ENCODE measurements around the gene PDE9A. TPM values are rescaled to one million over a fixed set of nuclear protein-coding genes. Genes with fewer than 3 reads are reported as not detected.

PDE9A gene
- polyA plus RNA-seq, 2 of the 4 experiments (the other 2 are of a cell fraction): 1.3 to 3.1 TPM

- WGBS (ENCODE audit: missing lambda C conversion rate): 70% methylated on average over 14 of the region's 21 CpGs
- H3K4me2 ChIP-seq: no peak overlapping the region
- TF ChIP-seq TFCP2L1 (CRISPR knock-in tag; IDR thresholded peaks at IDR 0.05): no peak
- TF ChIP-seq CBX8 (IDR thresholded peaks at IDR 0.05): no peak
- no peak for TF ChIP-seq HEYL (CRISPR knock-in tag; IDR thresholded peaks at IDR 0.05)
- no peak for TF ChIP-seq GATA3 (IDR thresholded peaks at IDR 0.05; ENCODE audit: borderline replicate concordance)
- TF ChIP-seq ZNF302 (CRISPR knock-in tag; IDR thresholded peaks at IDR 0.05): no peak
- TF ChIP-seq JUNB (IDR thresholded peaks at IDR 0.05): no peak
- TF ChIP-seq CHD2 (IDR thresholded peaks at IDR 0.05; ENCODE audit: low read length, partially characterized antibody): no peak
- TF ChIP-seq MAX (IDR thresholded peaks at IDR 0.05): no peak
- TF ChIP-seq MYC (IDR thresholded peaks at IDR 0.05; ENCODE audit: borderline replicate concordance, low read length): no peak
- TF ChIP-seq CBX2 (IDR thresholded peaks at IDR 0.05; ENCODE audit: borderline replicate concordance, low read depth): no peak
- no peak for TF ChIP-seq HOXA7 (CRISPR knock-in tag; IDR thresholded peaks at IDR 0.05)
- no peak for TF ChIP-seq USF2 (IDR thresholded peaks at IDR 0.05)
- no peak for TF ChIP-seq FOSL2 (IDR thresholded peaks at IDR 0.05)
- no peak for TF ChIP-seq FOSL2 (CRISPR knock-in tag; IDR thresholded peaks at IDR 0.05)
- TF ChIP-seq CEBPB (IDR thresholded peaks at IDR 0.05): no peak
- TF ChIP-seq POLR2A (IDR thresholded peaks at IDR 0.05; ENCODE audit: low read length): no peak
- TF ChIP-seq POLR2AphosphoS2 (conservative IDR thresholded peaks at IDR 0.05; ENCODE audit: low read length): no peak
- no peak for TF ChIP-seq ATOH8 (CRISPR knock-in tag; IDR thresholded peaks at IDR 0.05; ENCODE audit: low read depth)
- no peak overlapping the region for H3K4me3 ChIP-seq
- DNase-seq (ENCODE audit: low read depth in 1 of 2, low spot score in 1 of 2) (no peak), FAIRE-seq (no peak), ATAC-seq (no peak)
- H3K4me1 ChIP-seq: peaks cover 6% of the 10 kb centered on the region; the same call in 1 of the 3 replicates
- no peak overlapping the region for H3K27ac ChIP-seq
- CTCF ChIA-PET: no interaction called here
- POLR2A ChIA-PET: no interaction called here
- H3K9me3 ChIP-seq: no peaks in the 10 kb centered on the region
These were observed 36.5 kb upstream of the PDE9A start for GRCh38 chr21:42616941-42617340.

- POLR2A ChIA-PET: no interaction called here
- Histone ChIP-seq H3K27ac (no peak overlapping the region), H3K4me2 (no peak overlapping the region), H3K9me3 (no peaks in the 10 kb centered on the region), H3K4me3 (no peak overlapping the region), H3K4me1 (peaks cover 6% of the 10 kb centered on the region; the same call in 1 of the 3 replicates)
- CTCF ChIA-PET: no interaction called here
- TF ChIP-seq ESRRA (IDR thresholded peaks at IDR 0.05; ENCODE audit: borderline replicate concordance, low read length) (no peak), RNF2 (IDR thresholded peaks at IDR 0.05; ENCODE audit: borderline replicate concordance, low read depth) (no peak), REST (IDR thresholded peaks at IDR 0.05) (no peak), ELK1 (IDR thresholded peaks at IDR 0.05; ENCODE audit: low read depth, low read length) (no peak), EHMT2 (IDR thresholded peaks at IDR 0.05; ENCODE audit: low read depth) (no peak), POLR2A (IDR thresholded peaks at IDR 0.05; ENCODE audit: low read length) (no peak), HDAC2 (IDR thresholded peaks at IDR 0.05) (no peak), ZFP36 (IDR thresholded peaks at IDR 0.05; ENCODE audit: borderline replicate concordance, partially characterized antibody) (no peak), HOXB13 (CRISPR knock-in tag; IDR thresholded peaks at IDR 0.05; ENCODE audit: low read depth) (no peak)
- DNase-seq (ENCODE audit: low read depth in 1 of 2, low spot score in 1 of 2) (no peak), ATAC-seq (no peak), FAIRE-seq (no peak)
- 84% methylated on average over 9 of the region's 23 CpGs for whole genome bisulfite sequencing (ENCODE audit: missing lambda C conversion rate)
These were observed 35.9 kb upstream of the PDE9A start for GRCh38 chr21:42617486-42617885.

Data from A549 (cell line).